ENCODE results near the gene CALCOCO1. TPM values are rescaled to one million over a fixed set of nuclear protein-coding genes. Genes with fewer than 3 reads are reported as not detected.

The CALCOCO1 gene
- total RNA-seq, 4 donors from 2014 or later, result 158 to 385 (median 239) TPM

DNA sequence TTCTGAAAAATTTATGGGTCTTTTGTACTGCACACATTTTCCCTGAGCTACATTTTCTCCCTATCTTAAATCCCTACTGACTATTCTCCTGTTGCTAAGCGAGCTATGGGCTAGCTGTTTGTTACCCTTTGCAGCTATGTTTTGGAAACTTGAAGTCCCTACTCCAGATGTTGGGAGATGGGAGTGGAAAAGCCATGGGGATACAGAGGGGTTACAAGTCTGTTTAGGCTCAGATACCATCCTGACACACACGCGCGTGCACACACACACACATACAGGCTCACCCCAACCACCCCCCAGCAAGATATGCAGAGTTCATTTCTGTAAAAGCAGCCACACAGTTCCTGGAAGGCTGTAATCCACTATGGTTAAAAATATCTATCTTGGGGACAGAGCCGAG, 67.2 kb downstream of the CALCOCO1 start:
- in situ Hi-C loops (cut with MboI; ENCODE audit: low sequenced_read_pairs in 4 of 4) (no loop called here), intact Hi-C loops (cut with DNase I; ENCODE audit: low total_unique reads) (no loop called here)
- no peaks in the 10 kb centered on the region for H3K9me3 ChIP-seq
- TF ChIP-seq POLR2A (IDR thresholded peaks at IDR 0.05), result no peak
- TF ChIP-seq, protein P1, sequence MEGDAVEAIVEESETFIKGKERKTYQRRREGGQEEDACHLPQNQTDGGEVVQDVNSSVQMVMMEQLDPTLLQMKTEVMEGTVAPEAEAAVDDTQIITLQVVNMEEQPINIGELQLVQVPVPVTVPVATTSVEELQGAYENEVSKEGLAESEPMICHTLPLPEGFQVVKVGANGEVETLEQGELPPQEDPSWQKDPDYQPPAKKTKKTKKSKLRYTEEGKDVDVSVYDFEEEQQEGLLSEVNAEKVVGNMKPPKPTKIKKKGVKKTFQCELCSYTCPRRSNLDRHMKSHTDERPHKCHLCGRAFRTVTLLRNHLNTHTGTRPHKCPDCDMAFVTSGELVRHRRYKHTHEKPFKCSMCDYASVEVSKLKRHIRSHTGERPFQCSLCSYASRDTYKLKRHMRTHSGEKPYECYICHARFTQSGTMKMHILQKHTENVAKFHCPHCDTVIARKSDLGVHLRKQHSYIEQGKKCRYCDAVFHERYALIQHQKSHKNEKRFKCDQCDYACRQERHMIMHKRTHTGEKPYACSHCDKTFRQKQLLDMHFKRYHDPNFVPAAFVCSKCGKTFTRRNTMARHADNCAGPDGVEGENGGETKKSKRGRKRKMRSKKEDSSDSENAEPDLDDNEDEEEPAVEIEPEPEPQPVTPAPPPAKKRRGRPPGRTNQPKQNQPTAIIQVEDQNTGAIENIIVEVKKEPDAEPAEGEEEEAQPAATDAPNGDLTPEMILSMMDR (IDR thresholded peaks at IDR 0.05 in 4 of 5, conservative IDR thresholded peaks at IDR 0.05 in 1 of 5), result no peak
- DNase-seq (no peak), ATAC-seq (peak; percentile 12 to 19)
- no peaks in the 10 kb centered on the region for H3K27me3 ChIP-seq
- H3K4me1 ChIP-seq, result peaks cover 24 to 29% of the 10 kb centered on the region in 2 donors
- peak overlapping the region in 1 of 4 donors; percentile 33 for H3K4me3 ChIP-seq
- peaks cover 0 to 9% of the 10 kb centered on the region in 2 donors for H3K36me3 ChIP-seq
- peak overlapping the region; percentile 77 to 88 (median 84) for H3K27ac ChIP-seq

DNA sequence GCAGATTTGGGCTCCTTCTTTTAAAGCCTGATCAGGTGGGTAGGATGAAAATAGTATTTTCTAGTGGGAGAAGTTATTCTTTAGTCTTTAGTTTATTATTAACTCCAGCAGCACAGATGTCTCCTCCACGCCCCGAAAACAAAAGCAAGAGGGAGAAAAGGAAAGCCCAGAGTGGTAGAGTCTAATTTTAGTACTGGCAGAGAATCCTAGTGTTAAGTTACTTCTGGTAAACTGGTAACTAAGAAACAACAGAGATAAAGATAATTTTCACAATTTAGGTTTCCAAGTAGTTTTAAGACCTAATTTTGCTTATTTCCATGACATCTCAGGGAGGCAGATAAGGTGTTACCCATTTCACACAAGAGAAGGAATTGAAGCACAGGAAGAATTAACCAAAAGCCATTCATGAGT, 67.7 kb downstream of the CALCOCO1 start:
- Histone ChIP-seq H3K4me3 (peak overlapping the region; percentile 33 to 53 (median 35)), H3K36me3 (peaks cover 0 to 4% of the 10 kb centered on the region in 2 donors), H3K9me3 (no peaks in the 10 kb centered on the region), H3K27ac (peak overlapping the region; percentile 77 to 88 (median 84)), H3K4me1 (peaks cover 24 to 29% of the 10 kb centered on the region in 2 donors), H3K27me3 (no peaks in the 10 kb centered on the region)
- ATAC-seq, result peak; percentile 81 to 83
- intact Hi-C loops (cut with DNase I; ENCODE audit: low total_unique reads), result no loop called here
- TF ChIP-seq POLR2A (IDR thresholded peaks at IDR 0.05), result no peak
- TF ChIP-seq, protein P1 (IDR thresholded peaks at IDR 0.05 in 4 of 5, conservative IDR thresholded peaks at IDR 0.05 in 1 of 5), result no peak
- no peak for DNase-seq
- in situ Hi-C loops (cut with MboI; ENCODE audit: low sequenced_read_pairs in 4 of 4), result no loop called here

DNA sequence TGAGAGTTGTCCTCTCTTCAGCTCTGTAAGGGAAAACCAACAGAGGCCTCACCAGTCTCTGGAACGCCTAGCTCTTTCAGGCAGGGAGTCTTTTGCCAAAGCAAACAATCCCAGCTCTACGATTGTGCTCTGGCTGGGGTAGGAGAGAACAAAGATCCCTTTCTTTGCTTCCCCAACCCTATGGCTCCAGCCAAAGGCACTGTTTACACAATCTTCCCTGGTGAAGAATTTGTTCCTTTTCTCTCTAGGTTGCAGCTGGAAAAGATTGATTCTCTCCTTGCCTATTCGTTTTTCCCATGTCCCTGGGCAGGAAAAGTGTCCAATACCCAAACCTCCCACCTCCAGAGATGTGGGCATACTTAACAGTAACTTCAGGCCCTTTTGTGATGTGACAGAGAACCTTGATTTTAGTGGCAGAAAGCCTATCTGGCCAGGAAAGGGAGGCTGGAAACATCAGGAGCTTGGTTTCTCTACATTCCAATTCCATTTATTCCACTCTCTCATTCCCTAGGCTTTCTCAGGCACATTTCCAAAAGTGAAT, 68.2 kb downstream of the CALCOCO1 start:
- H3K4me1 ChIP-seq, result peaks cover 24 to 29% of the 10 kb centered on the region in 2 donors
- H3K4me3 ChIP-seq, result peak overlapping the region; percentile 33 to 53 (median 35)
- ATAC-seq (peak; percentile 82 to 83), DNase-seq (peak in 1 of 2 donors; percentile 41)
- H3K36me3 ChIP-seq, result no peaks in the 10 kb centered on the region
- TF ChIP-seq, protein P1 (IDR thresholded peaks at IDR 0.05 in 4 of 5, conservative IDR thresholded peaks at IDR 0.05 in 1 of 5), result no peak
- TF ChIP-seq POLR2A (IDR thresholded peaks at IDR 0.05), result no peak
- peak overlapping the region; percentile 77 to 88 (median 84) for H3K27ac ChIP-seq
- no peaks in the 10 kb centered on the region for H3K27me3 ChIP-seq
- no peaks in the 10 kb centered on the region for H3K9me3 ChIP-seq
- in situ Hi-C loops (cut with MboI; ENCODE audit: low sequenced_read_pairs in 4 of 4), result no loop called here
- intact Hi-C loops (cut with DNase I; ENCODE audit: low total_unique reads), result no loop called here

Other genes starting within 250 kb of the CALCOCO1 start
- gene MAP3K12, start 228.0 kb downstream of the CALCOCO1 start, total RNA-seq, result 1 to 10 TPM; 1.1 to 9.9 (median 3.8) TPM
- 10 to 100 TPM in 2 of 4 donors, 1 to 10 TPM in 2; 6.8 to 17.4 (median 11.6) TPM for gene TARBP2, start 226.2 kb downstream of the CALCOCO1 start, total RNA-seq
- gene NPFF, start 220.0 kb downstream of the CALCOCO1 start, total RNA-seq, result not detected
- gene ATF7, start 101.1 kb downstream of the CALCOCO1 start, total RNA-seq, result 10 to 100 TPM; 21.9 to 47.9 (median 26.3) TPM
- 100 to 1,000 TPM; 428 to 714 (median 580) TPM for gene ATP5MC2, start 51.4 kb downstream of the CALCOCO1 start, total RNA-seq
- gene CISTR, start 24.5 kb upstream of the CALCOCO1 start, total RNA-seq, result not detected
- gene HOXC13, start 211.4 kb upstream of the CALCOCO1 start, total RNA-seq, result under 1 TPM in 2 of 4 donors, not detected in 2; 0.10 to 0.33 TPM
- not detected for gene HOXC12, start 227.5 kb upstream of the CALCOCO1 start, total RNA-seq
- gene HOXC11, start 245.7 kb upstream of the CALCOCO1 start, total RNA-seq, result 1 to 10 TPM in 1 of 4 donors, under 1 TPM in 3; 0.24 to 1.1 (median 0.44) TPM
- gene HOTAIR, start 247.5 kb upstream of the CALCOCO1 start, total RNA-seq, result under 1 TPM in 3 of 4 donors, not detected in 1; 0.35 to 0.83 (median 0.56) TPM